Bronchus fibroblast of lung (primary cell): Measurements from ENCODE around the gene DMAC2L. TPM values are rescaled to one million over a fixed set of nuclear protein-coding genes. Genes with fewer than 3 reads are reported as not detected.

Experiments used
- total RNA-seq: library from RNA; depleted of rRNA; stranded (reverse); fragments of >200 nt; gene quantifications from 2 replicates; pipeline ENCODE4 v1.2.3, GENCODE V29; 2015

DMAC2L gene
- 7.6 and 8.8 TPM in 2 replicates for total RNA-seq

GRCh38 chr14:50311972-50312733 is at the start of gene DMAC2L, which contains the start of gene L2HGDH:
Gene DMAC2L, plus strand, starts transcription at chr14:50312324. Its CDS starts 9,164 bp downstream, at chr14:50321488.
Gene L2HGDH, minus strand, starts transcription at chr14:50312229. Its CDS starts 79 bp downstream, at chr14:50312150.

Other genes starting within 250 kb of the DMAC2L start
- 3.7 and 4.0 TPM in 2 replicates for gene VCPKMT, start 195.8 kb upstream of the DMAC2L start, total RNA-seq
- gene SOS2, start 80.7 kb upstream of the DMAC2L start, total RNA-seq, result 7.7 and 10.4 TPM in 2 replicates
- gene L2HGDH, start 95 bp upstream of the DMAC2L start, total RNA-seq, result 3.4 and 3.7 TPM in 2 replicates
- gene CDKL1, start 84.6 kb downstream of the DMAC2L start, total RNA-seq, result 2.9 and 3.9 TPM in 2 replicates
- gene MAP4K5, start 220.2 kb downstream of the DMAC2L start, total RNA-seq, result 62.1 and 94.5 TPM in 2 replicates
- 3.7 and 4.3 TPM in 2 replicates for gene ATL1, start 247.8 kb downstream of the DMAC2L start, total RNA-seq